ENCODE data around the gene RBMX. TPM values are rescaled to one million over a fixed set of nuclear protein-coding genes. Genes with fewer than 3 reads are reported as not detected.
A peak's percentile ranks its signal among the peaks of the same experiment; 100 is the strongest.
"Not testable (repeated sequence)": the region's sequence is repeated elsewhere in the genome, so short reads cannot be mapped to it uniquely, and the experiment has no call there.

RBMX gene
- total RNA-seq (100 to 1,000 TPM; 203 to 281 (median 209) TPM), total RNA-seq (343 to 788 (median 515) reads per million in 29 experiments)
- total RNA-seq (2013), result 266 TPM

- H3K27ac Mint-ChIP-seq, result peak within 1 kb of the TSS; percentile 97 to 99
- H3K4me1 ChIP-seq (ENCODE audit: control insufficient read depth in 1 of 2, extremely low read depth in 1 of 2, insufficient read depth in 2 of 2, low read length in 2 of 2), result peaks cover 5 to 17% of the 10 kb centered on the region in 2 experiments
- H3K4me3 ChIP-seq (ENCODE audit: control insufficient read depth in 1 of 2, extremely low read depth in 1 of 2, low read length in 1 of 2), result peak within 1 kb of the TSS; percentile 87
- H3K9me3 ChIP-seq, result no peaks in the 10 kb centered on the region
- DNase-seq (peak; percentile 74 to 94 (median 87)), ATAC-seq (replicated peaks in 1 of 4) (peak; percentile 89 to 93 (median 91))
- H3K27ac ChIP-seq (ENCODE audit: low read length), result peak within 1 kb of the TSS; percentile 97
- peaks cover 15% of the 10 kb centered on the region for H3K36me3 Mint-ChIP-seq
- H3K4me3 Mint-ChIP-seq, result peak within 1 kb of the TSS; percentile 94 to 96 (median 96)
- H3K9me3 Mint-ChIP-seq, result no peaks in the 10 kb centered on the region
- ChIA-PET POLR2A (interaction anchor here (0.5 to 2.5 kb wide), 14 partner anchors 10 to 383 kb away, joined by 3 to 22 read pairs (median 5); partner anchors contain the start of gene HTATSF1 (in 1 of the 2)), CTCF (interaction anchor here in 1 of 2 donors (1.0 kb wide), 1 partner anchor 29 kb away, joined by 3 read pairs; no protein-coding TSS in a partner anchor)
- H3K4me1 Mint-ChIP-seq, result peaks cover 11 to 21% (median 19%) of the 10 kb centered on the region in 3 donors
- H3K36me3 ChIP-seq (ENCODE audit: control insufficient read depth in 2 of 2, extremely low read depth in 1 of 2, insufficient read depth in 1 of 2, low read length in 1 of 2), result peaks cover 0 to 31% of the 10 kb centered on the region in 2 donors
- H3K27me3 ChIP-seq (replicated peaks in 1 of 2; ENCODE audit: control insufficient read depth in 2 of 2, extremely low read depth in 1 of 2, insufficient read depth in 2 of 2, low read length in 1 of 2), result no peaks in the 10 kb centered on the region
- peaks cover 0 to 3% of the 10 kb centered on the region in 2 donors for H3K27me3 Mint-ChIP-seq
- 0% methylated on average over 5 of the region's 34 CpGs for WGBS (ENCODE audit: insufficient coverage)
Measured at GRCh38 chrX:136880452-136881013, at the start of gene RBMX. RBMX (minus strand) TSS chrX:136880725; CDS start chrX:136879427, 1,298 bp downstream.

GRCh38 chrX:136921438-136921837 is 40.9 kb upstream of the RBMX start:
- H3K4me1 Mint-ChIP-seq; H3K36me3 ChIP-seq (ENCODE audit: control insufficient read depth in 2 of 2, extremely low read depth in 1 of 2, insufficient read depth in 1 of 2, low read length in 1 of 2); DNase-seq; POLR2A ChIA-PET; H3K9me3 Mint-ChIP-seq; H3K36me3 Mint-ChIP-seq; H3K27me3 Mint-ChIP-seq; H3K9me3 ChIP-seq; H3K27me3 ChIP-seq (replicated peaks in 1 of 2; ENCODE audit: control insufficient read depth in 2 of 2, extremely low read depth in 1 of 2, insufficient read depth in 2 of 2, low read length in 1 of 2); H3K27ac ChIP-seq (ENCODE audit: low read length); H3K4me3 Mint-ChIP-seq; CTCF ChIA-PET; H3K4me1 ChIP-seq (ENCODE audit: control insufficient read depth in 1 of 2, extremely low read depth in 1 of 2, insufficient read depth in 2 of 2, low read length in 2 of 2); H3K4me3 ChIP-seq (ENCODE audit: control insufficient read depth in 1 of 2, extremely low read depth in 1 of 2, low read length in 1 of 2); H3K27ac Mint-ChIP-seq; ATAC-seq (replicated peaks in 1 of 4): not testable (repeated sequence)
- WGBS (ENCODE audit: insufficient coverage), result 95% methylated on average over 4 of the region's 25 CpGs

DNA sequence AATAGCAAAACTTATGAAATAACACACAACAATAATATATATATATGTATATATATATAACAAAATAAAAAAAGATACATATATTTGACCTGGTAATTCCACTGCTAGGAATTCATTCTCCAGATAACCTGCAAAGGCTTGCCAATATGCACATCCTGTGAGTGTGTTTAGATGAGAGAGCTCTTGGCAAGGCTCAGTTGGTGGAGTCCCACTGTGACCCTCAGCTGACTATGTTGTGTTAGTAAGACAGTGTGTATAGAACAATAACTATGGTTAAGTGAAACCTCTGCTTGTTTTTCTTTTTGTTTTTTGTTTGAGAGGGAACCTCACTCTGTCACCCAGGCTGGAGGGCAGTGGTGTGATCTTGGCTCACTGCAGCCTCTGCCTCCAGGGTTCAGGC is 39.5 kb upstream of the RBMX start:
- no peaks in the 10 kb centered on the region for H3K27me3 ChIP-seq (replicated peaks in 1 of 2; ENCODE audit: control insufficient read depth in 2 of 2, extremely low read depth in 1 of 2, insufficient read depth in 2 of 2, low read length in 1 of 2)
- peaks cover 3% of the 10 kb centered on the region for H3K36me3 Mint-ChIP-seq
- no peaks in the 10 kb centered on the region for H3K9me3 Mint-ChIP-seq
- H3K9me3 ChIP-seq, result no peaks in the 10 kb centered on the region
- no peak for DNase-seq
- no peak overlapping the region for H3K27ac ChIP-seq (ENCODE audit: low read length)
- H3K4me1 Mint-ChIP-seq, result peaks cover 0 to 2% (median 1%) of the 10 kb centered on the region in 3 donors
- no peaks in the 10 kb centered on the region for H3K4me1 ChIP-seq (ENCODE audit: control insufficient read depth in 1 of 2, extremely low read depth in 1 of 2, insufficient read depth in 2 of 2, low read length in 2 of 2)
- ChIA-PET CTCF (interaction anchor here in 1 of 2 donors (0.5 kb wide), 1 partner anchor 867 kb away, joined by 3 read pairs; no protein-coding TSS in a partner anchor), POLR2A (interaction anchor here in 1 of 2 donors (0.5 kb wide), 1 partner anchor 866 kb away, joined by 5 read pairs; no protein-coding TSS in a partner anchor)
- H3K36me3 ChIP-seq (ENCODE audit: control insufficient read depth in 2 of 2, extremely low read depth in 1 of 2, insufficient read depth in 1 of 2, low read length in 1 of 2), result no peaks in the 10 kb centered on the region
- H3K27ac Mint-ChIP-seq, result no peak overlapping the region
- ATAC-seq (replicated peaks in 1 of 4), result no peak
- H3K4me3 ChIP-seq (ENCODE audit: control insufficient read depth in 1 of 2, extremely low read depth in 1 of 2, low read length in 1 of 2), result no peak overlapping the region
- H3K27me3 Mint-ChIP-seq, result peaks cover 0 to 4% of the 10 kb centered on the region in 2 donors
- no peak overlapping the region for H3K4me3 Mint-ChIP-seq

DNA sequence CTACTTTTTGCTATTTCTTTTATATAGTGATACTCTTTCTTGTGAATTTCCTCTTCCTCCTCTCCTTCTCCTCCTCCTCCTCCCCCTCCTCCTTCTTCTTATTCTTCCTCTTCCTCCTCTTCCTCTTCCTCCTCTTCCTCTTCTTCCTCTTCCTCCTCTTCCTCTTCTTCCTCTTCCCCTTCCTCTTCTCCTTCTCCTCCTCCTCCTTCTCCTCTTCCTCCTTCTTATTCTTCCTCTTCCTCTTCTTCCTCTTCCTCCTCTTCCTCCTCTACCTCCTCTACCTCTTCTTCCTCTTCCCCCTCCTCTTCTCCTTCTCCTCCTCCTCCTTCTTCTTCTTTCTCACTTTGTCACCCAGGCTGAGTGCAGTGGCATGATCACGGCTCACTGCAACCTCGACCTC is 36.3 kb upstream of the RBMX start:
- H3K36me3 ChIP-seq (ENCODE audit: control insufficient read depth in 2 of 2, extremely low read depth in 1 of 2, insufficient read depth in 1 of 2, low read length in 1 of 2), result no peaks in the 10 kb centered on the region
- Mint-ChIP-seq H3K4me3 (no peak overlapping the region), H3K4me1 (peaks cover 0 to 2% (median under 1%) of the 10 kb centered on the region in 3 donors), H3K27ac (no peak overlapping the region), H3K36me3 (no peaks in the 10 kb centered on the region), H3K27me3 (peaks cover 0 to 4% of the 10 kb centered on the region in 2 donors), H3K9me3 (no peaks in the 10 kb centered on the region)
- no peak overlapping the region for H3K4me3 ChIP-seq (ENCODE audit: control insufficient read depth in 1 of 2, extremely low read depth in 1 of 2, low read length in 1 of 2)
- no peak overlapping the region for H3K27ac ChIP-seq (ENCODE audit: low read length)
- H3K4me1 ChIP-seq (ENCODE audit: control insufficient read depth in 1 of 2, extremely low read depth in 1 of 2, insufficient read depth in 2 of 2, low read length in 2 of 2), result peaks cover 0 to 2% of the 10 kb centered on the region in 2 experiments
- CTCF ChIA-PET, result interaction anchor here in 1 of 2 donors (0.7 kb wide), 1 partner anchor 333 kb away, joined by 7 read pairs; no protein-coding TSS in a partner anchor
- POLR2A ChIA-PET, result no interaction called here
- H3K9me3 ChIP-seq, result no peaks in the 10 kb centered on the region
- no CpG with 5 or more reads among the region's 2 CpGs for WGBS (ENCODE audit: insufficient coverage)
- ATAC-seq (replicated peaks in 1 of 4) (no peak), DNase-seq (no peak)
- no peaks in the 10 kb centered on the region for H3K27me3 ChIP-seq (replicated peaks in 1 of 2; ENCODE audit: control insufficient read depth in 2 of 2, extremely low read depth in 1 of 2, insufficient read depth in 2 of 2, low read length in 1 of 2)

DNA sequence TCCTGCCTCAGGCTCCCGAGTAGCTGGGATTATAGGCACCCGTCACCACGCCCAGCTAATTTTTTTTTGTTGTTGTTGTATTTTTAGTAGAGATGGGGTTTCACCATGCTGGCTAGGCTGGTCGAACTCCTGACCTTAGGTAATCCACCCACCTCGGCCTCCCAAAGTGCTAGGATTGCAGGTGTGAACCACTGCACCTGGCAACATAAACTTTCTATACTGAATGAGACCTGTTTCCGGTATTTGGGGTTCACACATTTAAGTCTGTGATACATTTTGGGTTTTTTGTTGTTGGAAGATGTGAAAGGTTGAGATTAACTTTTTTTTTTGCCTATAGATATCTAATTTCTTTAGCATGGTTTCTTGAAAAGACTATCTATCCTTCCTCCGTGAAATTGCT is 31.1 kb upstream of the RBMX start:
- H3K36me3 ChIP-seq (ENCODE audit: control insufficient read depth in 2 of 2, extremely low read depth in 1 of 2, insufficient read depth in 1 of 2, low read length in 1 of 2); H3K9me3 Mint-ChIP-seq; H3K9me3 ChIP-seq; H3K27me3 Mint-ChIP-seq; H3K27me3 ChIP-seq (replicated peaks in 1 of 2; ENCODE audit: control insufficient read depth in 2 of 2, extremely low read depth in 1 of 2, insufficient read depth in 2 of 2, low read length in 1 of 2); ATAC-seq (replicated peaks in 1 of 4); H3K36me3 Mint-ChIP-seq; CTCF ChIA-PET; H3K4me3 ChIP-seq (ENCODE audit: control insufficient read depth in 1 of 2, extremely low read depth in 1 of 2, low read length in 1 of 2); H3K27ac ChIP-seq (ENCODE audit: low read length): not testable (repeated sequence)
- H3K4me1 Mint-ChIP-seq, result peaks cover 9 to 25% (median 20%) of the 10 kb centered on the region in 3 donors
- peak overlapping the region in 2 of 3 donors; percentile 21 to 39 for H3K4me3 Mint-ChIP-seq
- peak overlapping the region; percentile 16 to 57 for H3K27ac Mint-ChIP-seq
- peaks cover 0 to 10% of the 10 kb centered on the region in 2 experiments for H3K4me1 ChIP-seq (ENCODE audit: control insufficient read depth in 1 of 2, extremely low read depth in 1 of 2, insufficient read depth in 2 of 2, low read length in 2 of 2)
- peak in 2 of 35 experiments; percentile 0 to 31 for DNase-seq
- no CpG with 5 or more reads among the region's 7 CpGs for WGBS (ENCODE audit: insufficient coverage)
- POLR2A ChIA-PET, result interaction anchor here in 1 of 2 donors (0.7 kb wide), 1 partner anchor 283 kb away, joined by 4 read pairs; no protein-coding TSS in a partner anchor

DNA sequence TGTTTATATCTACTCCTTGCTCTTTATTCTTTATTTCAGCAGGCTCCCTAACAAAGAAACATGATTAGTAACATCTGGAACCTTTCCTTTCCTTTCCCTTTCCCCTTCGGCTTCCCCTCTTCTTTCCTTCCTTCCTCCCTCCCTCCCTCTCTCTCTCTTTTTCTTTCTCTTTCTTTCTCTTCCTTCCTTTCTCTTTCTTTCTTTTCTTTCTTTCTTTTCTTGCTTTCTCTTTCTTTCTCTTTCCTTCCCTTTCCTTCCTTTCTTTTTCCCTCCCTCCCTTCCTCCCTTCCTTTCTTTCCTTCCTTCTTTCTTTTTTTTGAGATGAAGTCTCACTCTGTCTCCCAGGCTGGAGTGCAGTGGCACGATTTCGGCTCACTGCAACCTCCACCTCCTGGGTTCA is 30.7 kb upstream of the RBMX start:
- H3K4me1 Mint-ChIP-seq, result peaks cover 9 to 25% (median 20%) of the 10 kb centered on the region in 3 donors
- DNase-seq (no peak), ATAC-seq (replicated peaks in 1 of 4) (no peak)
- H3K27me3 ChIP-seq (replicated peaks in 1 of 2; ENCODE audit: control insufficient read depth in 2 of 2, extremely low read depth in 1 of 2, insufficient read depth in 2 of 2, low read length in 1 of 2), result no peaks in the 10 kb centered on the region
- ChIA-PET CTCF (no interaction called here), POLR2A (interaction anchor here (0.6 kb wide), 3 partner anchors 15 to 39 kb away, joined by 3 to 7 read pairs (median 3); no protein-coding TSS in a partner anchor)
- H3K9me3 Mint-ChIP-seq, result no peaks in the 10 kb centered on the region
- no peaks in the 10 kb centered on the region for H3K9me3 ChIP-seq
- WGBS (ENCODE audit: insufficient coverage), result 40% methylated on average over 1 of the region's 3 CpGs
- peak overlapping the region; percentile 16 to 57 for H3K27ac Mint-ChIP-seq
- no peaks in the 10 kb centered on the region for H3K36me3 ChIP-seq (ENCODE audit: control insufficient read depth in 2 of 2, extremely low read depth in 1 of 2, insufficient read depth in 1 of 2, low read length in 1 of 2)
- peak overlapping the region in 2 of 3 donors; percentile 21 to 39 for H3K4me3 Mint-ChIP-seq
- peaks cover 0 to 3% of the 10 kb centered on the region in 2 donors for H3K27me3 Mint-ChIP-seq
- no peak overlapping the region for H3K4me3 ChIP-seq (ENCODE audit: control insufficient read depth in 1 of 2, extremely low read depth in 1 of 2, low read length in 1 of 2)
- peaks cover 0 to 10% of the 10 kb centered on the region in 2 experiments for H3K4me1 ChIP-seq (ENCODE audit: control insufficient read depth in 1 of 2, extremely low read depth in 1 of 2, insufficient read depth in 2 of 2, low read length in 2 of 2)
- no peaks in the 10 kb centered on the region for H3K36me3 Mint-ChIP-seq
- no peak overlapping the region for H3K27ac ChIP-seq (ENCODE audit: low read length)

Data from T-cell (primary cell).